Measurements from ENCODE around the gene ATXN7L3.

- TF ChIP-seq POLR2A (IDR thresholded peaks at IDR 0.05; ENCODE audit: low read length): no peak
- no peak for TF ChIP-seq GATA1 (IDR thresholded peaks at IDR 0.05; ENCODE audit: low read depth, low read length)
Observed at GRCh38 chr17:44152875-44153274, 46.8 kb downstream of the ATXN7L3 start.

Measured in erythroblast (primary cell).